Measurements from ENCODE around the gene RADX. TPM values are rescaled to one million over a fixed set of nuclear protein-coding genes. Genes with fewer than 3 reads are reported as not detected.

The RADX gene
- total and polyA plus RNA-seq, 2 of the 13 experiments (the other 11 are each of a cell fraction or from before 2014, with no cell fraction given), result 1.1 to 2.7 TPM

GRCh38 chrX:106726485-106727437, 115.0 kb downstream of the RADX start, which contains the start of gene RNF128 (continued):
- TF ChIP-seq ZNF766 (CRISPR knock-in tag; IDR thresholded peaks at IDR 0.05; ENCODE audit: borderline replicate concordance) (no peak), SP1 (IDR thresholded peaks at IDR 0.05) (no peak), SP1 (CRISPR knock-in tag; IDR thresholded peaks at IDR 0.05) (peak; percentile 55; the same call in 1 of the 2 replicates), HINFP (CRISPR knock-in tag; IDR thresholded peaks at IDR 0.05; ENCODE audit: low read depth) (no peak), KDM3A (CRISPR knock-in tag; IDR thresholded peaks at IDR 0.05; ENCODE audit: low read depth) (0 out of 2 replicates have a peak, but pooled peaks have one; percentile 20), CENPBD1 (CRISPR knock-in tag; IDR thresholded peaks at IDR 0.05; ENCODE audit: borderline replicate concordance, low read depth) (no peak), CC2D1A (CRISPR knock-in tag; IDR thresholded peaks at IDR 0.05) (no peak), ZNF609 (CRISPR knock-in tag; IDR thresholded peaks at IDR 0.05; ENCODE audit: borderline replicate concordance) (no peak), IRX3 (CRISPR knock-in tag; IDR thresholded peaks at IDR 0.05; ENCODE audit: borderline replicate concordance, low read depth) (no peak), AHR (CRISPR knock-in tag; IDR thresholded peaks at IDR 0.05) (no peak), IRF9 (CRISPR knock-in tag; IDR thresholded peaks at IDR 0.05; ENCODE audit: borderline replicate concordance) (no peak), YY1 (IDR thresholded peaks at IDR 0.05; ENCODE audit: insufficient read depth, insufficient replicate concordance, low read depth, low read length) (no peak), RXRB (CRISPR knock-in tag; IDR thresholded peaks at IDR 0.05; ENCODE audit: borderline replicate concordance) (no peak), GABPB1 (CRISPR knock-in tag; IDR thresholded peaks at IDR 0.05) (peak; percentile 54; the same call in 1 of the 2 replicates), BRD4 (CRISPR knock-in tag; IDR thresholded peaks at IDR 0.05) (no peak), ZBTB39 (CRISPR knock-in tag; IDR thresholded peaks at IDR 0.05) (0 out of 2 replicates have a peak, but pooled peaks have one; percentile 50), RNF2 (conservative IDR thresholded peaks at IDR 0.05; ENCODE audit: low read depth) (no peak), ZNF496 (CRISPR knock-in tag; IDR thresholded peaks at IDR 0.05; ENCODE audit: insufficient replicate concordance) (no peak)
